HUES48 (cell line): ENCODE data around the gene IGFBP2.

Experiments used
- H3K27ac ChIP-seq: one replicate; pipeline ENCODE4 v1.7.0; 2013; ENCODE audit warnings: low read depth, low read length, inconsistent platforms
- H3K27me3 ChIP-seq: 2 replicates; pipeline ENCODE4 v1.6.1; 2013; ENCODE audit warnings: mild to moderate bottlenecking, low read length; ENCODE audit not compliant: control insufficient read depth, insufficient read depth
- H3K36me3 ChIP-seq: 2 replicates; pipeline ENCODE4 v1.6.1; 2013; ENCODE audit warnings: low read length; ENCODE audit not compliant: control insufficient read depth, insufficient read depth
- H3K4me1 ChIP-seq: 2 replicates; pipeline ENCODE4 v1.6.1; 2013; ENCODE audit warnings: mild to moderate bottlenecking, low read length; ENCODE audit not compliant: control insufficient read depth, insufficient read depth
- H3K4me3 ChIP-seq: 2 replicates; pipeline ENCODE4 v1.5.1; 2013; ENCODE audit warnings: mild to moderate bottlenecking, low read depth, low read length
- H3K9ac ChIP-seq: 2 replicates; pipeline ENCODE4 v1.6.1; 2013; ENCODE audit warnings: mild to moderate bottlenecking, low read depth, low read length, moderate library complexity
- H3K9me3 ChIP-seq: 2 replicates; pipeline ENCODE4 v1.6.1; 2013; ENCODE audit warnings: low read length; ENCODE audit not compliant: control insufficient read depth, insufficient read depth

The IGFBP2 gene

GRCh38 chr2:216629784-216630183 is 3.4 kb upstream of the IGFBP2 start:
- Histone ChIP-seq H3K27me3 (peaks cover 22% of the 10 kb centered on the region), H3K9ac (no peak overlapping the region)

GRCh38 chr2:216632346-216632951 is 771 bp upstream of the IGFBP2 start:
- H3K36me3 ChIP-seq = no peaks in the 10 kb centered on the region; the same call in 1 of the 2 replicates
- H3K9ac ChIP-seq = peak overlapping the region; percentile 90
- peaks cover 22% of the 10 kb centered on the region for H3K27me3 ChIP-seq
- peak overlapping the region; percentile 76 for H3K4me3 ChIP-seq
- no peaks in the 10 kb centered on the region for H3K9me3 ChIP-seq
- peaks cover 27% of the 10 kb centered on the region for H3K4me1 ChIP-seq
- peak overlapping the region; percentile 78 for H3K27ac ChIP-seq

More at GRCh38 chr2:216629784-216630183, 3.4 kb upstream of the IGFBP2 start:
- H3K27ac ChIP-seq = no peak overlapping the region
- peaks cover 18% of the 10 kb centered on the region for H3K4me1 ChIP-seq
- no peak overlapping the region for H3K4me3 ChIP-seq
- H3K36me3 ChIP-seq = no peaks in the 10 kb centered on the region
- H3K9me3 ChIP-seq = no peaks in the 10 kb centered on the region

- no peak overlapping the region for H3K27ac ChIP-seq
- H3K36me3 ChIP-seq = no peaks in the 10 kb centered on the region; the same call in 1 of the 2 replicates
- H3K27me3 ChIP-seq = peaks cover 22% of the 10 kb centered on the region
- H3K4me1 ChIP-seq = peaks cover 27% of the 10 kb centered on the region
- H3K9ac ChIP-seq = peak overlapping the region; percentile 59; the same call in 1 of the 2 replicates
- H3K9me3 ChIP-seq = no peaks in the 10 kb centered on the region
- peak overlapping the region; percentile 76 for H3K4me3 ChIP-seq
These were observed 573 bp downstream of the IGFBP2 start for GRCh38 chr2:216633616-216634369.

GRCh38 chr2:216634370-216635148 is 1.3 kb downstream of the IGFBP2 start:
- H3K4me3 ChIP-seq = peak overlapping the region; percentile 76
- H3K9ac ChIP-seq = peak overlapping the region; percentile 59
- H3K36me3 ChIP-seq = no peaks in the 10 kb centered on the region; the same call in 1 of the 2 replicates
- no peaks in the 10 kb centered on the region for H3K9me3 ChIP-seq
- H3K27me3 ChIP-seq = peaks cover 22% of the 10 kb centered on the region
- H3K27ac ChIP-seq = peak overlapping the region; percentile 83
- H3K4me1 ChIP-seq = peaks cover 27% of the 10 kb centered on the region

GRCh38 chr2:216635171-216635570 is 2.0 kb downstream of the IGFBP2 start:
- no peaks in the 10 kb centered on the region for H3K9me3 ChIP-seq
- peak overlapping the region; percentile 76 for H3K4me3 ChIP-seq
- peak overlapping the region; percentile 41 for H3K9ac ChIP-seq
- H3K27ac ChIP-seq = peak overlapping the region; percentile 83
- H3K4me1 ChIP-seq = peaks cover 24% of the 10 kb centered on the region
- H3K27me3 ChIP-seq = peaks cover 22% of the 10 kb centered on the region
- peaks cover 5% of the 10 kb centered on the region for H3K36me3 ChIP-seq

GRCh38 chr2:216635701-216636550 is 2.7 kb downstream of the IGFBP2 start:
- Histone ChIP-seq H3K4me3 (peak overlapping the region; percentile 76), H3K9ac (peak overlapping the region; percentile 43), H3K27me3 (peaks cover 22% of the 10 kb centered on the region)

GRCh38 chr2:216636551-216637450 is 3.6 kb downstream of the IGFBP2 start:
- peak overlapping the region; percentile 83 for H3K27ac ChIP-seq

More at GRCh38 chr2:216635701-216636550, 2.7 kb downstream of the IGFBP2 start:
- no peaks in the 10 kb centered on the region for H3K9me3 ChIP-seq
- peak overlapping the region; percentile 83 for H3K27ac ChIP-seq
- H3K4me1 ChIP-seq = peaks cover 21% of the 10 kb centered on the region
- peaks cover 12% of the 10 kb centered on the region for H3K36me3 ChIP-seq

GRCh38 chr2:216637472-216637871 is 4.3 kb downstream of the IGFBP2 start:
- Histone ChIP-seq H3K9me3 (no peaks in the 10 kb centered on the region), H3K4me3 (no peak overlapping the region), H3K27ac (no peak overlapping the region), H3K36me3 (peaks cover 18% of the 10 kb centered on the region), H3K9ac (no peak overlapping the region), H3K4me1 (peaks cover 13% of the 10 kb centered on the region), H3K27me3 (peaks cover 15% of the 10 kb centered on the region)

More at GRCh38 chr2:216636551-216637450, 3.6 kb downstream of the IGFBP2 start:
- H3K36me3 ChIP-seq = peaks cover 18% of the 10 kb centered on the region
- peaks cover 20% of the 10 kb centered on the region for H3K4me1 ChIP-seq
- H3K27me3 ChIP-seq = peaks cover 22% of the 10 kb centered on the region
- H3K9me3 ChIP-seq = no peaks in the 10 kb centered on the region
- H3K4me3 ChIP-seq = peak overlapping the region; percentile 76
- H3K9ac ChIP-seq = no peak overlapping the region; the same call in 1 of the 2 replicates

GRCh38 chr2:216643986-216644659 is 10.9 kb downstream of the IGFBP2 start:
- Histone ChIP-seq H3K4me3 (no peak overlapping the region), H3K36me3 (peaks cover 32% of the 10 kb centered on the region), H3K9me3 (no peaks in the 10 kb centered on the region), H3K9ac (no peak overlapping the region), H3K27me3 (no peaks in the 10 kb centered on the region), H3K4me1 (peaks cover 9% of the 10 kb centered on the region; the same call in 1 of the 2 replicates), H3K27ac (peak overlapping the region; percentile 36)
